B cell (primary cell): Measurements from ENCODE around the gene OPA1. TPM values are rescaled to one million over a fixed set of nuclear protein-coding genes. Genes with fewer than 3 reads are reported as not detected.

ENCODE experiments used
- ATAC-seq: fragments of 200-7000 bp; cut with Tn5 transposase; one replicate; pipeline ENCODE4 v1.10.0; 2021; ENCODE audit warnings: low read depth, mild to moderate bottlenecking, moderate number of reproducible peaks, moderate library complexity
- CTCF ChIA-PET: fragments of 350-600 bp; sonication (Branson Sonifier 250); formaldehyde crosslinking; loops from one replicate; lab custom pipeline; 2021; ENCODE audit warnings: antibody characterized with exemption, inconsistent platforms; lab: Charles Lee
- POLR2A ChIA-PET: fragments of 350-600 bp; sonication (Branson Sonifier 250); formaldehyde crosslinking; loops from one replicate; lab custom pipeline; 2021; ENCODE audit warnings: antibody characterized with exemption; lab: Charles Lee
- DNase-seq: peaks from one replicate; pipeline ENCODE4 v3.0.0; 2013
- H2AFZ ChIP-seq: 2 replicates; pipeline ENCODE4 v1.6.1; 2012; ENCODE audit warnings: mild to moderate bottlenecking, low read depth, low read length; ENCODE audit not compliant: insufficient read depth, poor library complexity, severe bottlenecking
- H3K27ac ChIP-seq, 2 donors: 1 replicate in 1 of 2; 2 replicates in 1 of 2; pipeline ENCODE4 v1.5.1; 2012 to 2013; ENCODE audit warnings: low read length in 2 of 2, mild to moderate bottlenecking in 2 of 2, moderate library complexity in 1 of 2
- H3K27me3 ChIP-seq, 4 experiments: fragments of 200-600 bp in 1 of 4; sonication (generic) in 1 of 4; replicated peaks in 1 of 4; 1 replicate in 2 of 4; 2 replicates in 2 of 4; pipeline versions ENCODE4 v1.6.1 to v1.7.0; 2013 to 2016; ENCODE audit warnings: low read length in 3 of 4, mild to moderate bottlenecking in 2 of 4, mixed read lengths in 1 of 4, moderate library complexity in 1 of 4; ENCODE audit not compliant: insufficient read depth in 4 of 4, control insufficient read depth in 3 of 4; ENCODE audit errors: control extremely low read depth in 1 of 4
- H3K36me3 ChIP-seq, 2 experiments: replicated peaks in 1 of 2; 1 replicate in 1 of 2; 2 replicates in 1 of 2; pipeline versions ENCODE4 v1.6.1 to v1.7.1; 2013; ENCODE audit warnings: low read length in 1 of 2; ENCODE audit not compliant: insufficient read depth in 2 of 2, control insufficient read depth in 1 of 2; ENCODE audit errors: control extremely low read depth in 1 of 2, extremely low read depth in 1 of 2
- H3K4me1 ChIP-seq, 2 donors: fragments of 200-600 bp in 1 of 2; sonication (generic) in 1 of 2; 1 replicate in 1 of 2; 2 replicates in 1 of 2; pipeline versions ENCODE4 v1.5.1 to v1.6.1; 2013 to 2017; ENCODE audit warnings: low read length in 2 of 2; ENCODE audit not compliant: control insufficient read depth in 2 of 2, insufficient read depth in 2 of 2
- H3K4me2 ChIP-seq: replicated peaks from 2 replicates; pipeline ENCODE3; 2012; ENCODE audit warnings: mild to moderate bottlenecking, low read depth, low read length; ENCODE audit not compliant: poor library complexity, severe bottlenecking
- H3K4me3 ChIP-seq, 5 experiments: fragments of 200-600 bp in 1 of 5; sonication (generic) in 1 of 5; 1 replicate in 3 of 5; 2 replicates in 2 of 5; pipeline versions ENCODE4 v1.5.1 to v1.7.0; 2011 to 2016; ENCODE audit warnings: low read length in 4 of 5, mild to moderate bottlenecking in 4 of 5, low read depth in 2 of 5, control low read depth in 1 of 5, moderate library complexity in 1 of 5; ENCODE audit not compliant: insufficient read depth in 1 of 5; ENCODE audit errors: control extremely low read depth in 1 of 5, extremely low read depth in 1 of 5
- H3K79me2 ChIP-seq: fragments of 200-600 bp; sonication (generic); one replicate; pipeline ENCODE4 v1.6.0; 2016; ENCODE audit warnings: low read length; ENCODE audit not compliant: control insufficient read depth, insufficient read depth
- H3K9ac ChIP-seq: fragments of 200-600 bp; sonication (generic); 2 replicates; pipeline ENCODE4 v1.6.1; 2017; ENCODE audit warnings: mild to moderate bottlenecking, low read length, moderate library complexity
- H3K9me3 ChIP-seq, 3 donors: one replicate each; pipeline versions ENCODE4 v1.6.1 to v1.7.1; 2013; ENCODE audit warnings: low read length in 2 of 3; ENCODE audit not compliant: control insufficient read depth in 2 of 3, insufficient read depth in 1 of 3; ENCODE audit errors: control extremely low read depth in 1 of 3
- H4K20me1 ChIP-seq: 2 replicates; pipeline ENCODE4 v1.6.0; 2012; ENCODE audit warnings: mild to moderate bottlenecking, low read length; ENCODE audit not compliant: insufficient read depth, control insufficient read depth, poor library complexity, severe bottlenecking
- H3K27ac Mint-ChIP-seq: one replicate; pipeline ENCODE4 v1.8.0; 2021; ENCODE audit warnings: mixed read lengths
- H3K27me3 Mint-ChIP-seq: one replicate; pipeline ENCODE4 v1.8.0; 2021; ENCODE audit warnings: mixed read lengths
- H3K4me1 Mint-ChIP-seq: one replicate; pipeline ENCODE4 v1.8.0; 2021; ENCODE audit warnings: mixed read lengths
- H3K4me3 Mint-ChIP-seq: one replicate; pipeline ENCODE4 v1.8.0; 2021; ENCODE audit warnings: mixed read lengths
- H3K9me3 Mint-ChIP-seq: one replicate; pipeline ENCODE4 v1.8.0; 2022; ENCODE audit warnings: mixed read lengths; ENCODE audit not compliant: insufficient read depth
- CTCF ChIP-seq: fragments of 200-600 bp; IDR thresholded peaks from one replicate; pipeline ENCODE4 v1.8.0; 2022; ENCODE audit warnings: antibody characterized with exemption, mild to moderate bottlenecking
- EZH2 ChIP-seq: IDR thresholded peaks from 2 replicates; pipeline ENCODE4 v1.6.1; 2012; ENCODE audit warnings: borderline replicate concordance, low read depth, mild to moderate bottlenecking, moderate library complexity, low read length; ENCODE audit not compliant: insufficient read depth, poor library complexity, severe bottlenecking
- WGBS: methylation state at CpG from one replicate; pipeline ENCODE4 v1.1.5; 2013; ENCODE audit warnings: missing lambda C conversion rate; ENCODE audit not compliant: insufficient coverage; 5-methylcytosine and 5-hydroxymethylcytosine counted together
- intact Hi-C: fragments of 100-400 bp; cut with micrococcal nuclease; formaldehyde crosslinking; loops from one replicate; pipeline ENCODE4 v1.10.0; 2022
- polyA plus RNA-seq: library from polyadenylated mRNA; depleted of rRNA; stranded (reverse); fragments of >200 nt; gene quantifications from 2 replicates; pipeline ENCODE4 v1.2.3, GENCODE V29; 2012
- total RNA-seq, 2 donors: library from RNA; stranded (reverse); fragments of 120-200 nt in 1 of 2; gene quantifications; 1 replicate in 1 of 2; 2 replicates in 1 of 2; pipeline versions ENCODE4 v1.2.3 to v1.2.4, GENCODE V29; 2013 to 2022

OPA1 gene
- total and polyA plus RNA-seq, 2 donors (not counting 1 experiment from before 2014, with no cell fraction given): 9.1 to 62.8 TPM

GRCh38 chr3:193560091-193560490 lies 32.9 kb upstream of the OPA1 start:
- no CpG with 5 or more reads among the region's 4 CpGs for WGBS
- Histone ChIP-seq H3K4me2 (no peak overlapping the region), H3K4me3 (no peak overlapping the region), H3K27ac (no peak overlapping the region), H3K9ac (no peak overlapping the region), H3K79me2 (no peaks in the 10 kb centered on the region), H2AFZ (no peak overlapping the region), H3K27me3 (no peaks in the 10 kb centered on the region), H3K4me1 (no peaks in the 10 kb centered on the region), H3K36me3 (no peaks in the 10 kb centered on the region), H4K20me1 (no peaks in the 10 kb centered on the region), H3K9me3 (no peaks in the 10 kb centered on the region)
- no peaks in the 10 kb centered on the region for H3K27me3 Mint-ChIP-seq
- TF ChIP-seq CTCF: no peak
- no peak for TF ChIP-seq EZH2
- DNase-seq: no peak
- H3K4me3 Mint-ChIP-seq: no peak overlapping the region
- ChIA-PET POLR2A (no interaction called here), CTCF (no interaction called here)
- H3K27ac Mint-ChIP-seq: no peak overlapping the region
- H3K9me3 Mint-ChIP-seq: no peaks in the 10 kb centered on the region
- ATAC-seq: no peak
- no peaks in the 10 kb centered on the region for H3K4me1 Mint-ChIP-seq
- intact Hi-C loops: no loop called here

- no peaks in the 10 kb centered on the region for H3K4me1 ChIP-seq
- no peaks in the 10 kb centered on the region for H3K9me3 ChIP-seq
- ChIA-PET CTCF (no interaction called here), POLR2A (no interaction called here)
- TF ChIP-seq EZH2: no peak
- TF ChIP-seq CTCF: no peak
- no peak overlapping the region for H3K27ac ChIP-seq
- Mint-ChIP-seq H3K27ac (no peak overlapping the region), H3K27me3 (no peaks in the 10 kb centered on the region), H3K9me3 (no peaks in the 10 kb centered on the region), H3K4me1 (no peaks in the 10 kb centered on the region), H3K4me3 (no peak overlapping the region)
- no peak overlapping the region for H3K4me3 ChIP-seq
- no peaks in the 10 kb centered on the region for H4K20me1 ChIP-seq
- no peaks in the 10 kb centered on the region for H3K36me3 ChIP-seq
- 95% methylated on average over 4 of the region's 4 CpGs for WGBS
- no peak overlapping the region for H3K4me2 ChIP-seq
- H2AFZ ChIP-seq: no peak overlapping the region
- no peak for ATAC-seq
- intact Hi-C loops: no loop called here
- H3K27me3 ChIP-seq: no peaks in the 10 kb centered on the region
- no peak overlapping the region for H3K9ac ChIP-seq
- H3K79me2 ChIP-seq: no peaks in the 10 kb centered on the region
- DNase-seq: no peak
These were observed 32.1 kb upstream of the OPA1 start for GRCh38 chr3:193560870-193561269.
